GM12878 (cell line): ENCODE measurements around the gene C1orf232. TPM values are rescaled to one million over a fixed set of nuclear protein-coding genes. Genes with fewer than 3 reads are reported as not detected.

Experiments
- ATAC-seq: fragments of 200-7000 bp; cut with Tn5 transposase; 3 replicates; pipeline ENCODE4 v1.9.1; 2020; ENCODE audit warnings: mild to moderate bottlenecking, moderate library complexity
- BruUV-seq: library from RNA; stranded (reverse); fragments of 400-500 nt; replicated peaks from 2 replicates; lab custom pipeline; 2021; lab: Mats Ljungman, UMichigan
- CTCF ChIA-PET: fragments of 300-600 bp; sonication (Branson Sonifier 250); formaldehyde crosslinking; extraction: SDS; loops from one replicate; lab custom pipeline; 2021; ENCODE audit warnings: inconsistent platforms; lab: Yijun Ruan, JAX
- POLR2A ChIA-PET: fragments of 350-600 bp; formaldehyde crosslinking; extraction: SDS; loops from one replicate; lab custom pipeline; 2021; ENCODE audit warnings: inconsistent platforms; lab: Charles Lee
- RAD21 ChIA-PET: fragments of 300-600 bp; sonication (Branson Sonifier 250); formaldehyde crosslinking; loops from one replicate; lab custom pipeline; 2023; ENCODE audit warnings: antibody characterized with exemption; ENCODE audit not compliant: unreplicated experiment; lab: Charles Lee
- SMC1A ChIA-PET: fragments of 300-600 bp; sonication (Branson Sonifier 250); formaldehyde crosslinking; loops from one replicate; lab custom pipeline; 2023; ENCODE audit not compliant: unreplicated experiment, uncharacterized antibody; lab: Charles Lee
- DNase-seq: peaks from one replicate; pipeline ENCODE4 v3.0.0-alpha.2; 2011; ENCODE audit warnings: low read depth, low spot score
- FAIRE-seq: peaks from 3 replicates; lab custom pipeline; 2011; peaks lifted over from hg19 to GRCh38; lab: Jason Lieb, UNC
- H2AFZ ChIP-seq: 2 replicates; pipeline ENCODE4 v1.6.0; 2011; ENCODE audit warnings: low read depth, low read length, control low read depth; ENCODE audit not compliant: control insufficient read depth
- H3K27ac ChIP-seq: 2 replicates; pipeline ENCODE4 v1.5.1; 2011; ENCODE audit warnings: control low read depth; ENCODE audit not compliant: control insufficient read depth, insufficient read depth
- H3K27me3 ChIP-seq, 2 experiments: replicated peaks in 1 of 2; 2 replicates each; pipeline versions ENCODE4 v1.6.0 to v1.6.1; 2011; ENCODE audit warnings: low read length in 1 of 2; ENCODE audit not compliant: control insufficient read depth in 2 of 2, insufficient read depth in 2 of 2
- H3K36me3 ChIP-seq, 2 experiments: 2 replicates each; pipeline ENCODE4 v1.5.1; 2011; ENCODE audit warnings: low read length in 1 of 2; ENCODE audit not compliant: control insufficient read depth in 2 of 2, insufficient read depth in 2 of 2
- H3K4me1 ChIP-seq: 2 replicates; pipeline ENCODE4 v1.6.1; 2011; ENCODE audit warnings: mild to moderate bottlenecking, low read length, moderate library complexity, mixed read lengths; ENCODE audit not compliant: control insufficient read depth, insufficient read depth
- H3K4me2 ChIP-seq: 2 replicates; pipeline ENCODE4 v1.6.0; 2011; ENCODE audit warnings: control low read depth; ENCODE audit not compliant: control insufficient read depth, insufficient read depth
- H3K4me3 ChIP-seq: fragments of 200-600 bp; sonication (generic); 2 replicates; pipeline ENCODE4 v1.5.1; 2016
- H3K79me2 ChIP-seq: 2 replicates; pipeline ENCODE4 v1.6.0; 2011; ENCODE audit warnings: low read length; ENCODE audit not compliant: control insufficient read depth, insufficient read depth
- H3K9ac ChIP-seq: 2 replicates; pipeline ENCODE4 v1.8.0; 2011; ENCODE audit warnings: low read length, control low read depth, mixed read lengths; ENCODE audit not compliant: control insufficient read depth, insufficient read depth
- H3K9me3 ChIP-seq: replicated peaks from 3 replicates; pipeline ENCODE4 v1.5.1; 2011; ENCODE audit warnings: mild to moderate bottlenecking, low read length; ENCODE audit not compliant: control insufficient read depth, insufficient read depth
- H4K20me1 ChIP-seq: 2 replicates; pipeline ENCODE4 v1.6.0; 2011; ENCODE audit not compliant: control insufficient read depth, insufficient read depth
- DPF2 ChIP-seq: fragments of 450-650 bp; IDR thresholded peaks from 2 replicates; pipeline ENCODE4 v1.6.1; 2017; ENCODE audit warnings: mild to moderate bottlenecking
- FOXM1 ChIP-seq: IDR thresholded peaks from 2 replicates; pipeline ENCODE4 v1.6.1; 2012; ENCODE audit warnings: low read depth, mild to moderate bottlenecking, inconsistent platforms, low read length, moderate library complexity
- MLLT1 ChIP-seq: fragments of 450-650 bp; IDR thresholded peaks from 2 replicates; pipeline ENCODE4 v1.6.1; 2016; ENCODE audit warnings: mild to moderate bottlenecking
- NFXL1 ChIP-seq: fragments of 450-650 bp; IDR thresholded peaks from 2 replicates; pipeline ENCODE4 v1.6.1; 2017; ENCODE audit warnings: antibody characterized with exemption, mild to moderate bottlenecking, borderline replicate concordance
- PML ChIP-seq: IDR thresholded peaks from 2 replicates; pipeline ENCODE4 v1.6.1; 2012; ENCODE audit warnings: low read length, inconsistent platforms
- RAD51 ChIP-seq: fragments of 450-650 bp; IDR thresholded peaks from 2 replicates; pipeline ENCODE4 v1.6.1; 2016; ENCODE audit warnings: moderate library complexity, mild to moderate bottlenecking, inconsistent platforms
- SMAD1 ChIP-seq: fragments of 450-650 bp; IDR thresholded peaks from 2 replicates; pipeline ENCODE4 v1.6.1; 2018; ENCODE audit warnings: mild to moderate bottlenecking, low read depth; ENCODE audit not compliant: partially characterized antibody
- ZBTB33 ChIP-seq: fragments of 450-650 bp; IDR thresholded peaks from 2 replicates; pipeline ENCODE4 v1.6.1; 2017; ENCODE audit warnings: mild to moderate bottlenecking
- ZNF207 ChIP-seq: fragments of 450-650 bp; IDR thresholded peaks from 2 replicates; pipeline ENCODE4 v1.6.1; 2014; ENCODE audit warnings: antibody characterized with exemption, mild to moderate bottlenecking, borderline replicate concordance
- WGBS: methylation state at CpG from one replicate; pipeline ENCODE4 v1.1.6; 2016; ENCODE audit warnings: low lambda C conversion rate; ENCODE audit not compliant: insufficient replicate concordance, insufficient coverage; ENCODE audit errors: missing lambda C conversion rate; 5-methylcytosine and 5-hydroxymethylcytosine counted together
- in situ Hi-C: fragments of 300-500 bp; cut with MboI; formaldehyde crosslinking; loops from 9 replicates; pipeline ENCODE4 v1.14.3; 2018; ENCODE audit warnings: mixed read lengths
- intact Hi-C: fragments of 100-400 bp; cut with micrococcal nuclease; formaldehyde crosslinking; loops from one replicate; pipeline ENCODE4 v1.14.2; 2022; ENCODE audit not compliant: unreplicated experiment
- polyA plus RNA-seq, 11 experiments: library from polyadenylated mRNA; depleted of rRNA in 4 of 11; unstranded in 6 of 11; stranded (reverse) in 5 of 11; fragments of >200 nt; fragmentation: Nextera tagmentation in 4 of 11; fragmentation: Illumina TruSeq in 1 of 11; extraction: Ambion mirVana in 4 of 11; extraction: Trizol in 1 of 11; gene quantifications; 1 replicate in 1 of 11; 2 replicates in 10 of 11; pipeline versions ENCODE4 v1.2.1 to v1.2.3, GENCODE V29; 2011 to 2016; ENCODE audit warnings: inconsistent platforms in 2 of 11, missing spikeins in 2 of 11, low read depth in 1 of 11
- total RNA-seq, 4 experiments: library from RNA; depleted of rRNA in 3 of 4; stranded (reverse); fragments of >200 nt in 3 of 4; fragmentation: Illumina TruSeq in 1 of 4; extraction: Trizol in 1 of 4; gene quantifications; 2 replicates each; pipeline versions ENCODE4 v1.2.1 to v1.2.3, GENCODE V29; 2013 to 2021
- TF ChIP-seq, protein P1 (sequence below): fragments of 450-650 bp; formaldehyde crosslinking; IDR thresholded peaks from 2 replicates; pipeline ENCODE4 v1.5.0; 2022; ENCODE audit warnings: mild to moderate bottlenecking, missing genetic modification characterization
- TF ChIP-seq, protein P2 (sequence below): IDR thresholded peaks from 2 replicates; pipeline ENCODE4 v1.6.1; 2011; ENCODE audit warnings: borderline replicate concordance, low read depth, mild to moderate bottlenecking, moderate library complexity, low read length; ENCODE audit not compliant: insufficient read depth, poor library complexity, severe bottlenecking

The C1orf232 gene
- total and polyA plus RNA-seq, 10 of the 15 experiments (the other 5 are each of a cell fraction or from before 2014, with no cell fraction given): not detected

DNA sequence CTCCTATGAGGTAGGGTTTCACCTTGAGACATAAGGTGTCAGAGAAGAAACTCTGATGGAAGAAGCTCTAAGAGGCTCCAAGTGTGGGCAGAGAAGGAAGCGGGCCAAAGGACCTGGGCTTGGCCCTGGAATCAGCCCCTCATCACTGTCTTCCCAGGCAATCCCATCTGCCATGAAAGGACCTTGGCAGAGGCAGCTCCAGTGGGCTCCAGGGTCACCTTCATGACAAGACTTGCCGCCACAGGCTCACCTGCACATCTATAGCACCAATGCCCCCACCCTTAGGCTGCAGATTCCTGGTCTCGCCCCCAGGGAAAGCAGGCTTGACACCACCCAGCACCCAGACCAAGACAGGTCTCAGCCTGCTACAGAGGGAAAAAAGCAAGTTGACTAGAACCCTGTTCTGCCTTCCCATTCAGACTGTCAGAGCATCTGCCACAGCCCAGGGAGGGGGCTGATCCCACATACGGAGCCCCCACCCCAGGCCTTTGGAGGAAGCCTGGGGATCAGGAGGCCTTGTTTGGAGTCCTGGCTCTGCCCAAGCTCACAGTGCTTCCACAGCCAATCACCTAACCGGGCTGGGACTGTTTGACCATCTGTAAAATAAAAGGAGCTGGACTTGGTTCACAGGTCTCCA lies 10.4 kb downstream of the C1orf232 start:
- DNase-seq: no peak
- H3K27ac ChIP-seq: no peak overlapping the region
- H3K4me2 ChIP-seq: no peak overlapping the region
- in situ Hi-C loops: no loop called here
- no peak for ATAC-seq
- H4K20me1 ChIP-seq: no peaks in the 10 kb centered on the region
- SMC1A ChIA-PET: no interaction called here
- H3K36me3 ChIP-seq: no peaks in the 10 kb centered on the region
- H3K9ac ChIP-seq: no peak overlapping the region
- intact Hi-C loops: no loop called here
- no peak overlapping the region for H3K4me3 ChIP-seq
- FAIRE-seq: no peak
- no peaks in the 10 kb centered on the region for H3K79me2 ChIP-seq
- WGBS: 39% methylated on average over 5 of the region's 5 CpGs
- peaks cover 5 to 19% of the 10 kb centered on the region in 2 experiments for H3K27me3 ChIP-seq
- H3K9me3 ChIP-seq: no peaks in the 10 kb centered on the region
- no TSS peak for BruUV-seq
- no peaks in the 10 kb centered on the region for H3K4me1 ChIP-seq
- RAD21 ChIA-PET: interaction anchor here (0.8 kb wide), 1 partner anchor 76 kb away, joined by 3 read pairs; the partner anchor contains the start of gene CEP85
- CTCF ChIA-PET: interaction anchor here (1.7 to 2.0 kb wide), 2 partner anchors 11 to 122 kb away, joined by 4 to 7 read pairs; partner anchors contain the start of genes C1orf232 and ZNF593
- no peak overlapping the region for H2AFZ ChIP-seq
- POLR2A ChIA-PET: no interaction called here
- TF ChIP-seq ZNF207 (no peak), RAD51 (no peak), SMAD1 (no peak), MLLT1 (no peak), NFXL1 (no peak), PML (no peak), ZBTB33 (no peak), FOXM1 (no peak), DPF2 (no peak)
- TF ChIP-seq, protein P1, sequence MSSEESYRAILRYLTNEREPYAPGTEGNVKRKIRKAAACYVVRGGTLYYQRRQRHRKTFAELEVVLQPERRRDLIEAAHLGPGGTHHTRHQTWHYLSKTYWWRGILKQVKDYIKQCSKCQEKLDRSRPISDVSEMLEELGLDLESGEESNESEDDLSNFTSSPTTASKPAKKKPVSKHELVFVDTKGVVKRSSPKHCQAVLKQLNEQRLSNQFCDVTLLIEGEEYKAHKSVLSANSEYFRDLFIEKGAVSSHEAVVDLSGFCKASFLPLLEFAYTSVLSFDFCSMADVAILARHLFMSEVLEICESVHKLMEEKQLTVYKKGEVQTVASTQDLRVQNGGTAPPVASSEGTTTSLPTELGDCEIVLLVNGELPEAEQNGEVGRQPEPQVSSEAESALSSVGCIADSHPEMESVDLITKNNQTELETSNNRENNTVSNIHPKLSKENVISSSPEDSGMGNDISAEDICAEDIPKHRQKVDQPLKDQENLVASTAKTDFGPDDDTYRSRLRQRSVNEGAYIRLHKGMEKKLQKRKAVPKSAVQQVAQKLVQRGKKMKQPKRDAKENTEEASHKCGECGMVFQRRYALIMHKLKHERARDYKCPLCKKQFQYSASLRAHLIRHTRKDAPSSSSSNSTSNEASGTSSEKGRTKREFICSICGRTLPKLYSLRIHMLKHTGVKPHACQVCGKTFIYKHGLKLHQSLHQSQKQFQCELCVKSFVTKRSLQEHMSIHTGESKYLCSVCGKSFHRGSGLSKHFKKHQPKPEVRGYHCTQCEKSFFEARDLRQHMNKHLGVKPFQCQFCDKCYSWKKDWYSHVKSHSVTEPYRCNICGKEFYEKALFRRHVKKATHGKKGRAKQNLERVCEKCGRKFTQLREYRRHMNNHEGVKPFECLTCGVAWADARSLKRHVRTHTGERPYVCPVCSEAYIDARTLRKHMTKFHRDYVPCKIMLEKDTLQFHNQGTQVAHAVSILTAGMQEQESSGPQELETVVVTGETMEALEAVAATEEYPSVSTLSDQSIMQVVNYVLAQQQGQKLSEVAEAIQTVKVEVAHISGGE (CRISPR knock-in tag): no peak
- TF ChIP-seq, protein P2, sequence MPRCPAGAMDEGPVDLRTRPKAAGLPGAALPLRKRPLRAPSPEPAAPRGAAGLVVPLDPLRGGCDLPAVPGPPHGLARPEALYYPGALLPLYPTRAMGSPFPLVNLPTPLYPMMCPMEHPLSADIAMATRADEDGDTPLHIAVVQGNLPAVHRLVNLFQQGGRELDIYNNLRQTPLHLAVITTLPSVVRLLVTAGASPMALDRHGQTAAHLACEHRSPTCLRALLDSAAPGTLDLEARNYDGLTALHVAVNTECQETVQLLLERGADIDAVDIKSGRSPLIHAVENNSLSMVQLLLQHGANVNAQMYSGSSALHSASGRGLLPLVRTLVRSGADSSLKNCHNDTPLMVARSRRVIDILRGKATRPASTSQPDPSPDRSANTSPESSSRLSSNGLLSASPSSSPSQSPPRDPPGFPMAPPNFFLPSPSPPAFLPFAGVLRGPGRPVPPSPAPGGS: no peak
